Activated CD4-positive, alpha-beta T cell treated with anti-CD3 and anti-CD28 coated beads, Interleukin-2, amount 50 U/mL, for 16 hours (primary cell): Measurements from ENCODE around the gene ADAMTS12.

Experiments used
- DNase-seq: peaks from one replicate; pipeline ENCODE4 v3.0.0-alpha.2; 2020

The ADAMTS12 gene

DNA sequence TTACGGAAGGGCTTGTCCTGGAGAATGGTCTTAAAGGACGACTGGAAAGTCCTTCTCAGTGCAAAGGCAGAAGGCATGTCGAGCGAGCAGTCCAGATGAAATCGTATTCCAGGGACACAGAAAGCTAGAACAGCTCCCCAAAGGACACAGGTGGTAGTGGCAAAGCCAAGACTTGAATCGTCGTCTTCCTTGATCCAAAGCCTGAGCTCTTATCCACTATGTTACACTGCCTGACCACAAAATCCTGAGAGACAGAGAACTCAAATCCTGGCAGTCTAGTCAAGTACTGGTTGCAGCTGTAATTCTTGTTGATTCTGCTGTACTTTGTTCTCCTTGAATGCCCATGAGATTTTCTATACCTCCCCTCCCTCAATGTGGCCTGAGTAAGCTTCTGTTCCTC is 252.3 kb downstream of the ADAMTS12 start:
- no peak for DNase-seq

DNA sequence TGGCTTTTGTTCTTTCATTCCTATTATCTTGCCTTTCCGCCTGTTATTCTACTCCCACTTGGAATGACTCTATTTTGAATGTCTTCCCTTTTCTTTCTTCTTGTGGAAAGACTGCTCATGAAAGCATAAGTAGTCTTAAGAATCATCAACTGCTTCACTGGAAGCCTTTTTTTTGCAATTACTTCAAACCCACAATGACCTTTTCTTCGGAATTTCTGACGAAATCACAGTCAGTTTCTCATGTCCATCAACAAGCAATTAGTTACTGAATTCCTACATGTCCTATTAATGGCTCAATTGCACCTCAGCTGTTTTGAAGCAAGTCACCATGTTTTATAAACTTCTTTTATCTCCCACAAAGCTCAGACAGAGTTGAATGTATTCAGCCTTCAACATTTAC is 254.8 kb downstream of the ADAMTS12 start:
- no peak for DNase-seq

DNA sequence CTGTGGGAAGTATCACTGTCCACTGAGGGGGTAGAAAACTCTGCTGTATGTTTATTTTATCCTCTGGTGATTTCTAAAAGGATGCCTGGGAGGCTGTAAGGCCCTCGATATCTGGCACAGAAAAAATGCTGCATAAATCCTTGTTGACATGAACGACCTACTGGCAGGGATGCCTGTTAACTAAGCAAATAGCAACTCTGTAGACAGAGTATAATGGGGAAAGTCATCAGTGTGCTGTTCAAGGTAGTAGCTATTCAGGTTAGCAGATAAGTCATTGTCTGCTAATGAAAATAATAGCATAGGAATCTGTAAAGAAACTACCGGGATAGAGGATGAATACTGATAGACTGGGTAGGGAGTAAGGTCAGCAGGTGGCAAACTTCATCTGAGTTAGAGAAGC is 256.2 kb downstream of the ADAMTS12 start:
- no peak for DNase-seq

DNA sequence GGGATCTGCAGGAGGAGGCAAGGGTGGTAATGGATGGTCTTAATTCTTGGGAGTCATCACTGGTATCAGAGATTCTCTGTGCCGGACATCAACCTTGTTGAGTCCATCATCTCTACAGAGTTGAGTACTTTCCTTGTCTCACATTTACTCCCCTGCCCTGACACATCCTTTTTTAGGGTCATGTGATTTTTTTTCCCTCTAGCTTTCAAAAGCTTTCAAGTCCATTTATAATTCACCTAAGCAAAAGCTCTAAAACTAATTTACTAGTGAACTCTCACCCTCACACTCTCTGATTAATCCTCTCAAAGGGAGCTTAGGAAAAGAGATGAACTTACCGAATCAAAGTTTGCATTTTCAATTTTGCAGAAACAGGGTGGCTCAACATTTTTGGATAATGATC is 258.1 kb downstream of the ADAMTS12 start:
- DNase-seq = no peak

DNA sequence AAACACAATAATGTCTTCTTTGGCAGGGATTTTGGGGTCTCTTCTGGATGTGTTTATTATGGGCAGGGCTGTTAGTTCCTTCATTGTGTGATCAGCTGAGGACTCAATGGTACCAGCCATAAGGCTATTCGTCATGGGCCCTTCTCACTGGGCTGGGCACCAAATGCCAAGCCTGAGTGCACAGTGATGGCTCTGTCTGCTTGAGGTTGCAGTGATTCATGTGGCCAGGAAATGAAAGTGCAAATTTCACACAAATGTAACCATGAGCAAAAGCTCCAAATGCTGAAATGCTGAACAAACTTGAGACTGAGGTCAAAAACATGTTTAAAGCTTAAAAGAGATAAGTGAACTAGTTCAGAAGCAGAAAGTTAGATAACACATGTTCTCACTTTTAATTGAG is 260.0 kb downstream of the ADAMTS12 start:
- DNase-seq = no peak

DNA sequence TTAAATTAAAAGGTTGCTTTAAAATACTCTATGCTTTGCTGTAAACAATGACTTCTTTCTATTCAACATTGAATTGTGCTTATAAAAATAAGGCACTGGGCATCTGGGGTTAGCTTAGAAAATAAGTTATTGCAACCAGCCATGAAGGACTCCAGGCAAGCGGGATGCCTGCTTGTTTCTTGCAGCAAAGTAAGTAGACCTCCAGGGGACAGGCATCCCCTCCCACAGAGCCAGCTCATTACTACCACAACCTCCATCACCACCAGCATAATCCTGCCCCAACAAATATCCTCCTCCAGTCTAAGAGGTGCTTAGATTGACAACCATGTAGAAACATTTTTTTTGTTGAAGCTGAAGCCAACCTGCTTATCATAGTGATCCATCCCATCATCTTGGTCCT is 260.7 kb downstream of the ADAMTS12 start:
- DNase-seq = no peak

DNA sequence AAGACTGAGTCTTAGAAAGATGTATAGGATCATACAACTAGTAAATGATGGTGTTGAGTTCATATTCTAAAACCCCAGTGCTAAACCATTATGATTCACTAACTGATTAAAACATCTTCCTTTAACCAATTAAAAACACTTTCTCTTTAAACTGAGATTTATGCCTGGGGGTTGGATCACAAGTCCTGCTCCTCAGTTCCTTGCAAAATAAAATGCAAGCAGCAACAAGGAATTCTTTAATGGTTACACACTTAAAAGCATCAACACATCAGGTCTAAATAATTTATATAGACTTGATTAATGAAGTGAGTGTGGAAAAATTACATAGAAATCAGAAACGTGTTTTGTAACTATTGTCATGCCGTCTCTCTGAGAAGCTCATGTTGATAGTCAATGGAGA is 261.8 kb downstream of the ADAMTS12 start:
- DNase-seq = no peak

DNA sequence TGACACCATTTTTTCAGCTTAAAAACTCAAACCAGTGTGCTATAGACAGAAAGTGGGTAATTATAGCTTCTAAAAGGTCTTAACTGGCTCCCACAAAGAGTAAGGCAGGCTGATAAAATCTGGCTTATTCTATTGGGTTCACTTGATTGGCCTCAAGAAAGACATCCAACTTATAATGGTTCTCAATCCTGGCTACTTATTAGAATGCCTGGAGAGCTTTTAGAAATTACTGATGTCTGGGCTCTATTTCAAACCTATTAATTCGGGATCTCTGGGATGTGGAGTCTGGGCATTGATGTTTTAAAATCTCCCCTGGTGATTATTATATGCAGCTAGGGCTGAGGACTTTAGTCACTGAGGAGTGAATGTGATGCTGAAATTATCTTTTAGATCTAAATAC is 263.0 kb downstream of the ADAMTS12 start:
- DNase-seq = no peak

DNA sequence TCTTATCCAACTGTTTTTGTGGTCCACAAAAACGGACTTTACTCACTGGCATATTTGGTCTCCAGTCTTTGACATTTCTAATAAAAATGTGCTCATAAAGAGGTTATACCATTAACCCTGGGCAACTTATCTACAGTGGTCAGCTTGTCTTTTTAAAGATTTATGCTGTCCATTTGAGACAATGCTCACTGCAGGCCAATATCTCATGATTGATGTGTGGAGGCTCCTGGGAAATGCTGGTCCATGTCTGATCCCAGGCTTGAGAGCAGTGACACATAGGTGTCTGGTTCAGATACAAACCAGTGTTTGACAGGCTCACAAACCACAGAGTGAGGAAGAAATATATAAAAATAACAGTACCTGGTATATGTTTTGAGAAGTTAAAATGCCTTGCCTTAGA is 270.3 kb downstream of the ADAMTS12 start:
- DNase-seq = no peak

DNA sequence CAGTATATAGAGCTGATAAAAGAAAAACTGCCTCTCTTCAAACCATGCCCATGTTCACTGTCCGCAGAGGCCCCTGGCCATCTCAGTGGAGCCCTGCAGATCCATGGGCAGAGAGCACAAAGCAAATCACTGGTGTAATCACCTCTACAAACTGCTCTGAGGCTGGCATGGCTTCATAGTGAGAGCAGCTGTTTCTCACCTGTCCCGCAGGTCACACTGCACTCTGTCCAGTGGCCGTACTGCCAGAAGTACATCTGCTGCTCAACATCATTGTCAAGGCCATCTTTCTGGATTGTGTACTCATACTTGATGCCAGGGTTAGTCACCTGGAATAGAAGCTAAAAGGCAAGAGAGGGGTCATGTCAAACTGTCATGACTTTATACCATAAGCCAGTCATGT is 277.8 kb downstream of the ADAMTS12 start:
- no peak for DNase-seq

DNA sequence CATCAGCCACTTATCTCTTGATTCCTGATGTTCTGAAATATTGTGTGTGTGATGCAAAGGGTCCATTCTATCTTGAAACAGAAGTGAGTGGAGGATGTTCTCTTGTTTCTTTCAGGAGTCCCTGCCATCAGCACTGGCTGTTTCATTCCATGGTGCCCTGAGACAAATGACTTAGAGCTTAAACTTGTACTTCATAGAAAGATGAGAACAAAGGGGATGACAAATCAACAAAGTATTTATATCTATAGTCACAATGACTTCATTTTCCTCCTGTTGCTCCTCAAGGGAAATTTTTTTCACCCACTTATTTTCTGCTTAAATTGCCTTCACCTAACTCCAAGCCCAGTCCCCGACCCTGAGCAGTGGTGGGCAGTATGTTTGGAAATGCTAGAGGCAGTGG is 279.4 kb downstream of the ADAMTS12 start:
- no peak for DNase-seq

DNA sequence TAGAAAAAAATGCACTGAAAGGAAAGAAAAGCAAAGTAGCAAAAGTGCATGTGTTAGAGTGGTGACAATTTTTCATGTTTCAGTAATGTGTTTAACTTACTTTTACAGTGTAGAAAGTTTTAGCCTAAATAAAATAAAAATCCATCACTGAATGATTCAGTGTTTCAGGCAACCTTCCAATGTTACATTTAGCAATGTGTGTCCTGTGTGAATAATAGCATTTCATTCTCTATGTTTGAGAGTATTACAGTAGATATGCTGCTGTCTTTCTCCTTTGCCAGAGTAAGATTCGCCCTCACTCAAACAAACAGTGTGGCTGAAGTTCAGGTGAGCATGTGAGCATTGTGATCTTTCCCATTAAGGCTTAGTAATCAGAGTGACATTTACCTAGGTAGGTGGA is 279.9 kb downstream of the ADAMTS12 start:
- DNase-seq = no peak

DNA sequence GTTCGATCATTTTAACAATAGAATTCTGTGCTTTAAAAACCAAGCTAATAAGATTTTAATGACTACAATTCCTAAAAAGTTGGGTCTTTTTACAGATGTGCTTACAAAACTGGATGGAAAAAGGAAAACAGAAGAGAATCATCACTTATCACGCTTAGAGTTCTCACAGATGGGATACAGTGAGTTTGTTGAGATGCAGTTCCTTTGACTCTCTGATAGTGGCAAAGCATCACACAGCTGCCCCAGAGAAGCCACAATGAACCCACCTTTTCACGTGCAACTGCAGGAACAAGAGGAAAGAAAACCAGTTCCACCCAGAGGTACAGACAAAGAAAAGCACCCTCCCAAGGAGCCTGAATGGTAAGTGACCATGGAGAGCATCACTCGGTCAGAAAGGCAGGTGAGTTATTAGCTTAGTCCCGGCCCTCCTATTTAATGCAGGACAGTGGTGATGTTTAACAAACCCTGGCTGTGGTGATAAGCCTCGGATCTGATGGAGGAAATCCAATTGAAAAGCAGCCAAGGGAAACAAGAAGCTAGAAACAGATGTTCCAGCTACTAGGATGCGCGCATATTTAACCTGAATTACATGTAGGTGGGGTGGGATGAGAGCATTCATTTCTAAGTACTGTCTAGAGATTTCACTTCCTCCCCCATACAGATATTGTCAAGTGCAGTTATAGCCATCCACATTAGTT is 283.3 kb downstream of the ADAMTS12 start:
- DNase-seq = no peak

DNA sequence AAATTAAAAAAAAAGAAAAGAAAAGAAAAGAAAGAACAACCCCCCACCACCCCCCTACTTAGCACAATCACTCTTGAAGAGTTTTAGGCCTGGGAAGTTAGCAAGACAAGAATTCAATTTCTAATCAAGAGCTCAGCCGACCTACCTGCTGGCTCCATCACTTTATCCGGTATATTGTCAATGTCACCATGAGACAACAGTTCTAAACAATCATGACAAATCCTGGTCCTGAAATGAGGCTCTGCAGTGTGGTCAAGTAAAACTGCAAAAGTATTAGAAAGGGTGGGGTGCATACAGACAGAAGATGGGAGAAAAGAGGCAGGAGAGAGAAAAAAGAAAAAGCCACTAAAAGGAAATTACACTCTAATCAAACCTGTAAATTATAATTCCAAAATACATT is 287.3 kb downstream of the ADAMTS12 start:
- no peak for DNase-seq

DNA sequence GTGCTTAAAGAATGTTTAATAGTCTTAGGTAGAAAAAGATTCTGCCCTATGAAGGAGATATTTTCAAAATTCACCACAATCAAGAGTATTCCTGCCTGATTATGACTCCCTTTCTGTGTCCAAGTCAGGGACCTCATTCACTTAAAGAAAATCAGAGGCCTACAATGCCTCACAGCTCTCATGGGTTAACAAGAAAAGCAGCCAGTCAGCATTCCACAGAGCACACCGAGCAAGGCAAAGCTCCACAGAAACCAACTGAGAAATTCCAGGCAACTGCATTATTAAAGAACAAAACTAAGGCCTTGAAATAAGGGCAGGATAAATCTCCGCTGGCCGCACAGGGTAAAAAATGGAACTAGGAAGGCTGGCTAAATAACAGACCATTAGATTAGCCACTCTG is 289.9 kb downstream of the ADAMTS12 start:
- DNase-seq = no peak

DNA sequence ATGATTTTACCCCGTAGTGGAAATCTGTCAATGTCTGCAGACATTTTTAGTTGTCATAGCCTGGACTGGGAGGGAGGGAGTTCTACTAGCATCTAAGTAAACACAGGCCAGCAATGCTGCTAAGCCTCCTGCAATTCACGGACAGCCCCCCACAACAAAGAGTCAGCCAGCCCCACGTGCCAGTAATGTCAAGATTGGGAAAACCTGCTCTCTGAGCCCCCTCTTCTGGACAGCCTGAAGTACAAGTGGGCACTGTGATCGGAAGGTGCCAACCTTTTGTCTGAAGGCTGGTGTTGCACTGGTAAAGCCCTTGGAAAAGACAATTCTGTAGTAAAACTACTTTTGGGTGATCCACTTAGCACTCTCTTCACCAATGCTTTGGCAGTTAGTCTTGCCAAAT is 296.5 kb downstream of the ADAMTS12 start:
- no peak for DNase-seq

DNA sequence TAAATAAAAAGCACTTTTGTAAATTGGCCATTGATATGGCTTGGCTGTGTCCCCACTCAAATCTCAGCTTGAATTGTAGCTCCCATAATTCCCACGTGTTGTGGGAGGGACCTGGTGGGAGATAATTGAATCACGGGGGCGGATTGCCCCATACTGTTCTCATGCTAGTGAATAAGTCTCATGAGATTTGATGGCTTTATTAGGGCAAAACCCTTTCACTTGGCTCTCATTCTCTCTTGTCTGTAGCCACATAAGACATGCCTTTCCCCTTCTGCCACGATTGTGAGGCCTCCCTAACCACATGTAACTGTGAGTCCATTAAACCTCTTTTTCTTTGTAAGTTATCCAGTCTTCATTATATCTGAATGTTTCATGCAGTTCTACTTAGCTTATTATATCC is 297.8 kb downstream of the ADAMTS12 start:
- DNase-seq = no peak

DNA sequence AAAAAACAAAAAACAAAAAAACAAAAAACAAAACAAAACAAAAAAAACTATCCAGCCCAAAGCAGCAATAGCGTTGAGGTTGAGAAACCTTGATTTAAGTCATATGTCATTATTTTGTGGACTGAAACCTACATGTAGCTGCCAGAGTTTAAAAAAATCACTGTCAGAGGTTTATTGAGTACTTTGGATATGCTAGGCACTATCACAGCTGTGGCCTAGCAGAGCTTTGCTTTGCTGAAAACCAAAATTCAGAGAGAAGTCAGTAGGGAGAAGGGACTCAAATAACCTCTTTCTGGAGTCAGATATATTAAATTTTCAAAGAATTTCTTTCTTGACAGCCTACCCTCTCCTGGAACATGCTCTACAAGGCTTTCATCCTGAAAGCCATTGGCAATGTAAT is 299.5 kb downstream of the ADAMTS12 start:
- DNase-seq = no peak

DNA sequence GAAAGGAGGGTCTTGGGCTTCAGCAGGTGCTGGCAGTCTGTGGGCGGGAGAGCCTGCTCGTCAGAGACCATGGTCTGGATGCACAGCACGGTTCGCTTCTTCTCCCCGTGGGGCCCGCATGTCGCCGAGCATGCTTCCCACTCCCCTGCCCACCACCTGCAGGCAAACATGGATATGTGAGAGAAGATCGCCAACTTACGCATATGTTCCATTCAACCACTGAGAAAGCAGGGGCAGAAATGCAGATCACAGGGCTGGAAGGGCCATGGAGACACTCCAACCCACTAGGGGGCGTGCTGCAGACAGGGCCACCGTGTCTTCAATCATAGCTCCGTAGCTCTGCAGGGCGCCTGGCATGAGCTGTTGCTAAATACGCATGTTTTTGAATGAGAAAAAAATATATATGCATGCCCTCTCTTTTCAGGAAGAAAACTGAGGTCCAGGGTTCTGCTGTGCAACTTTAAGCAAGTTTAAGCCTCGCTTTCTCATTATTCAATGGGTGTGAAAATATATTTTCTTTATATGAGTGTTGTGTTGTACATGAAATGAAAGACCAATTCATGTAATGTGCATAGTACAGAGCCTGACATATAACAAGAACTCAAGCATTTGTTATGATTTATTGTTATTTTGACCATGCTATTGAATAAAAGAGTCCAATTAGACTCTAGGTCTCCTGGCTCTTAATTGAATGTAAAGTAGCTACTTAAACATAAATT is 303.0 kb downstream of the ADAMTS12 start:
- peak; percentile 40 for DNase-seq

DNA sequence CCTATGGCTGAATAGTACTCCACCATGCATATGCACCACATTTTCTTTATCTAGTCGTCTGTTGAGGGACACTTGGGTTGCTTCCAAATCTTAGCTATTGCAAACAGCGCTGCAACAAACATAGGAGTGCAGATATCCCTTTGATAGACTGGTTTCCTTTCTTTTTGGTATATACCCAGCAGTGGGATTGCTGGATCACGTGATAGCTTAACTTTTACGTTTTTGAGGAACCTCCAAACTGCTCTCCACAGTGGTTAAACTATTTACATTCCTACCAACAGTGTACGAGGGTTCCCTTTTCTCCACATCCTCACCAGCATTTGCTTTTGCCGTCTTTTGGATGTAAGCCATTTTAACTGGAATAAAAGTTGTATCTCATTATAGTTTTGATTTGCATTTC is 308.5 kb downstream of the ADAMTS12 start:
- DNase-seq = no peak

DNA sequence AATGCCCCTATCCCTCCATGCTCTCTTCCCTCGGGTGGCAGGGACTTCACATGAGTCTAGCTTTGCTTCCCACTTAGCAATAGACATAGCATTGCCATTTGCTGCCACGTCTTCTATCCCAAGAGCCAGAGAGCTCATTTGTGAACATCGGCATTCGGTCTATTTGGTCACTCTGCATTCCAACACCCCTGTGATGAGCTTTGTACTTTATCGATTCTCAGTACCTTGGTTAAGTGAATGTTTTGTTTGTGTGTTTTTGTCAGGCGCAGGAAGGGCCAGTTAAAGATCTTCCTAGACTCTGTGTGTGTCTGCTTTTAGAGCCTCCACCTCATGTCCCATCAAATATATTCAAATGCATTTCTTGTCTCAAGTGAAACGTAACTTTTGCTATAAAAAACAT is 309.4 kb downstream of the ADAMTS12 start:
- DNase-seq = no peak

DNA sequence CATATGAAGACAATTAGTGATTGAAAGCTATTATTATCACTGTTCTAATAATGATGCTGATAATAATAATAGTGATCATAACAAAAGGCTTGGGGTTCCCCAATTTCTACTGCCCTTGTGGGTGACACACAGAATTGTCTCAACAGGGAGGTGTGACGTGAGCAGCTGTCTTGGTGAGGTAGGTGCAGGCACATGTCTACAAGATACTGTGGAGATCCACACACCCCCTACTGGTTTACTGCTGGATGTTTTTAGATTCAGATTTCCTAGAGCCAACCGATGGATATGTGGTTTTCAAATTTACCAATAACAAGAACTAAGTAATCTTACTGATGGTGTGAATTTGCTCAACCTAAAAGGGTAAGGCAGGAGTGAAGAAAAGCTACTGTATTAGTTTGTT is 312.0 kb downstream of the ADAMTS12 start:
- DNase-seq = no peak

DNA sequence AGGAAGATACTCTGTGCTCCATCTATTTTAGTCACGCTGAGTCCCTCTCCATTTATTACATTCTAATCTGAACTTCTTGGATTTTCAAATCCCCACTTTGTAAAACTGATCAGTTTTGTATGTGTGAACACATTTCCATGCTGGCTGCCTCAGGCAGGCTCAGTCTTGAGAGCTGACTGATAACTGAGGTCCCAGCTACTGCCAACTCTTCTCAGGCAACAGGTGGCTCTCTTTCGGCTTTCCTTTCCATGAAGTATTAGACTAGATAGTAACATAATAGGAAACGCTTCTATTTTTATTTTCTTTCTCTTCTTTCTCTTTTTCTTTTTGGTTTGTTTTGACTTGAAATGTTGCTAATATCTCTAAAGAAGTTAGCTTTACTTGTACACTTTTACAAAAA is 312.6 kb downstream of the ADAMTS12 start:
- no peak for DNase-seq

DNA sequence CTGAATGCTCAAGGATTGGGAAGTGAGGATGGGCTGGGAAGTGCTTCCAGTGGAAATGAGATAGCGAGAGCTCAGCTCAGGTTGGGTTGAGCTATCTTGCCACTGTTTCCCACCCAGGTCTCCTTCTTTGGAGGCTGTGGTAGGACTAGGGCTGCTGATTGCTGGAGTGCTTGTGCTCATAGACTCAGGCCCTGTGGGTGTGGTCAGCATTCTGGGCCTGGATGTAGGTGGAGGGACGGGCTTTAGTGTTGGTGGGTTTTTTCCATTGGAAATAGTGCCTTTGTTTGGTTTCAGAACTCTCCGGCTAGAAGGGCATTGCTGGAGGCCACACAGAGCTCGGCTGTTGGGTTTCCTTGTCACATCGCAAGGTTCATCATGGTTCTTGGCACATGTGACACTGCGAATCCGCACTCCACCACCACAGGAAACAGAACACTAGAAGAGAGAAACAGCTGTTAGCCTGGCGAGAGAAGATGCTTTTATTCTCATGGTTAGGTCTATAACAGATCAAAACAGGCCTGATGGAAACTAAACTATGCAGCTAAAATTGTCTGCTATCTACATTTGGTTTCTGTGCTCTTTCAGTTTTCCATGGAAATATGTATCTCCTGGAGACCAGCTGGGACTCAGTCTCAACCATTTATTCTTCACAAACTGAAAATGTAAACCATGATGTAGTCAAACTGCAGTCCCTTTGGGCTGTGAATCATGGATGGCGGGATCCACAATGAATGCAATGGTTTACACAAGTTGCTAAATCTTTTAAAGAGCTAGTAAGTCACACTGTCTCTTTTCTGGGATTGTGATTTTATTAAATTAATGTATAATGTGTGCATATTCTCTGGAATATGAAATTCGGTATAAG is 314.8 kb downstream of the ADAMTS12 start:
- no peak for DNase-seq
